HEK293T (cell line): ENCODE measurements around the gene FAM53B.

Experiments
- CTCF ChIA-PET: fragments of 350-600 bp; formaldehyde crosslinking; extraction: SDS; loops from one replicate; lab custom pipeline; 2021; ENCODE audit warnings: antibody characterized with exemption, inconsistent platforms; lab: Yijun Ruan, JAX
- POLR2A ChIA-PET: fragments of 350-600 bp; formaldehyde crosslinking; extraction: SDS; loops from one replicate; lab custom pipeline; 2020; ENCODE audit warnings: antibody characterized with exemption, inconsistent platforms; lab: Yijun Ruan, JAX
- DNase-seq: peaks from one replicate; pipeline ENCODE4 v3.0.0; 2012; ENCODE audit warnings: mixed read lengths; ENCODE audit errors: extremely low spot score
- ARNT ChIP-seq: fragments of 450-650 bp; IDR thresholded peaks from 2 replicates; pipeline ENCODE4 v1.6.1; 2017; ENCODE audit warnings: mild to moderate bottlenecking
- BHLHE40 ChIP-seq: fragments of 450-650 bp; IDR thresholded peaks from 2 replicates; pipeline ENCODE4 v1.6.1; 2016; ENCODE audit warnings: mild to moderate bottlenecking, moderate library complexity, borderline replicate concordance
- CTBP1 ChIP-seq: fragments of 450-650 bp; IDR thresholded peaks from 2 replicates; pipeline ENCODE4 v1.6.1; 2016; ENCODE audit warnings: borderline replicate concordance
- ELF4 ChIP-seq: fragments of 450-650 bp; IDR thresholded peaks from 2 replicates; pipeline ENCODE4 v1.6.1; 2017; ENCODE audit warnings: antibody characterized with exemption
- FOXA1 ChIP-seq: fragments of 450-650 bp; IDR thresholded peaks from 2 replicates; pipeline ENCODE4 v1.6.1; 2016; ENCODE audit warnings: mild to moderate bottlenecking
- FOXK2 ChIP-seq: fragments of 450-650 bp; IDR thresholded peaks from 2 replicates; pipeline ENCODE4 v1.6.1; 2016; ENCODE audit warnings: mild to moderate bottlenecking
- FOXM1 ChIP-seq: fragments of 450-650 bp; IDR thresholded peaks from 2 replicates; pipeline ENCODE4 v1.6.1; 2017; ENCODE audit warnings: mild to moderate bottlenecking, borderline replicate concordance
- HDGF ChIP-seq: fragments of 450-650 bp; IDR thresholded peaks from 2 replicates; pipeline ENCODE4 v1.6.1; 2017; ENCODE audit warnings: antibody characterized with exemption, borderline replicate concordance
- L3MBTL2 ChIP-seq: fragments of 450-650 bp; conservative IDR thresholded peaks from 2 replicates; pipeline ENCODE4 v1.6.1; 2016; ENCODE audit warnings: mild to moderate bottlenecking
- LEF1 ChIP-seq: fragments of 450-650 bp; IDR thresholded peaks from 2 replicates; pipeline ENCODE4 v1.6.1; 2017; ENCODE audit warnings: mild to moderate bottlenecking, borderline replicate concordance
- NFRKB ChIP-seq: fragments of 450-650 bp; IDR thresholded peaks from 2 replicates; pipeline ENCODE4 v1.6.1; 2016; ENCODE audit warnings: mild to moderate bottlenecking, moderate library complexity
- PKNOX1 ChIP-seq: fragments of 450-650 bp; IDR thresholded peaks from 2 replicates; pipeline ENCODE4 v1.6.1; 2016
- SP1 ChIP-seq: fragments of 450-650 bp; IDR thresholded peaks from 2 replicates; pipeline ENCODE4 v1.6.1; 2017
- SUZ12 ChIP-seq: fragments of 450-650 bp; IDR thresholded peaks from 2 replicates; pipeline ENCODE4 v1.6.1; 2016; ENCODE audit warnings: mild to moderate bottlenecking
- TARDBP ChIP-seq: fragments of 450-650 bp; IDR thresholded peaks from 2 replicates; pipeline ENCODE4 v1.6.1; 2016
- ZNF384 ChIP-seq: fragments of 450-650 bp; IDR thresholded peaks from 2 replicates; pipeline ENCODE4 v1.6.1; 2016

Gene FAM53B

GRCh38 chr10:124627866-124628675 lies 116.1 kb downstream of the FAM53B start:
- TF ChIP-seq FOXA1 (no peak), FOXM1 (no peak), PKNOX1 (no peak), FOXK2 (no peak), TARDBP (no peak), LEF1 (no peak), SP1 (no peak), NFRKB (no peak), L3MBTL2 (no peak), CTBP1 (no peak), ARNT (no peak), SUZ12 (no peak), HDGF (no peak), ZNF384 (no peak), BHLHE40 (no peak), ELF4 (no peak)
- POLR2A ChIA-PET: interaction anchor here (0.8 kb wide), 1 partner anchor 166 kb away, joined by 3 read pairs; the partner anchor contains the start of gene LHPP
- CTCF ChIA-PET: no interaction called here
- DNase-seq: no peak

- ChIA-PET POLR2A (no interaction called here), CTCF (no interaction called here)
- TF ChIP-seq FOXK2: no peak
- TF ChIP-seq PKNOX1: no peak
- no peak for TF ChIP-seq HDGF
- TF ChIP-seq L3MBTL2: no peak
- TF ChIP-seq SP1: no peak
- no peak for TF ChIP-seq LEF1
- no peak for TF ChIP-seq ELF4
- no peak for TF ChIP-seq NFRKB
- no peak for TF ChIP-seq FOXA1
- no peak for DNase-seq
These were observed 117.3 kb downstream of the FAM53B start for GRCh38 chr10:124626759-124627380.

- DNase-seq: no peak
- POLR2A ChIA-PET: no interaction called here
- CTCF ChIA-PET: no interaction called here
- TF ChIP-seq L3MBTL2 (no peak), PKNOX1 (no peak), FOXM1 (no peak), ZNF384 (no peak), FOXK2 (no peak), BHLHE40 (no peak), FOXA1 (no peak)
These were observed 118.3 kb downstream of the FAM53B start for GRCh38 chr10:124625831-124626238.

GRCh38 chr10:124624895-124625294 lies 119.3 kb downstream of the FAM53B start:
- ChIA-PET POLR2A (no interaction called here), CTCF (no interaction called here)
- no peak for TF ChIP-seq BHLHE40
- no peak for DNase-seq

- no peak for TF ChIP-seq PKNOX1
- TF ChIP-seq TARDBP: no peak
- no peak for TF ChIP-seq SP1
- TF ChIP-seq NFRKB: no peak
- no peak for TF ChIP-seq ZNF384
- no peak for TF ChIP-seq HDGF
- TF ChIP-seq L3MBTL2: no peak
- TF ChIP-seq FOXA1: no peak
- no peak for TF ChIP-seq SUZ12
- no peak for DNase-seq
- ChIA-PET POLR2A (no interaction called here), CTCF (interaction anchor here (0.6 kb wide), 1 partner anchor 72 kb away, joined by 3 read pairs; no protein-coding TSS in a partner anchor)
These were observed 119.7 kb downstream of the FAM53B start for GRCh38 chr10:124624466-124624865.

GRCh38 chr10:124624006-124624405 lies 120.2 kb downstream of the FAM53B start:
- CTCF ChIA-PET: interaction anchor here (0.6 kb wide), 1 partner anchor 71 kb away, joined by 3 read pairs; no protein-coding TSS in a partner anchor
- TF ChIP-seq ZNF384 (no peak), SUZ12 (no peak)
- POLR2A ChIA-PET: no interaction called here
- no peak for DNase-seq
